C4-2B (cell line): ENCODE measurements around the gene ADAMTS15.

Source experiments
- H3K27ac ChIP-seq: fragments of 450-650 bp; 2 replicates; pipeline ENCODE4 v1.5.1; 2017
- ZFX ChIP-seq: fragments of 450-650 bp; IDR thresholded peaks from 2 replicates; pipeline ENCODE4 v1.6.1; 2017
- TF ChIP-seq, protein P1 (sequence below): fragments of 450-650 bp; conservative IDR thresholded peaks from 2 replicates; pipeline ENCODE4 v1.5.1; 2017; ENCODE audit warnings: mild to moderate bottlenecking

The ADAMTS15 gene

DNA sequence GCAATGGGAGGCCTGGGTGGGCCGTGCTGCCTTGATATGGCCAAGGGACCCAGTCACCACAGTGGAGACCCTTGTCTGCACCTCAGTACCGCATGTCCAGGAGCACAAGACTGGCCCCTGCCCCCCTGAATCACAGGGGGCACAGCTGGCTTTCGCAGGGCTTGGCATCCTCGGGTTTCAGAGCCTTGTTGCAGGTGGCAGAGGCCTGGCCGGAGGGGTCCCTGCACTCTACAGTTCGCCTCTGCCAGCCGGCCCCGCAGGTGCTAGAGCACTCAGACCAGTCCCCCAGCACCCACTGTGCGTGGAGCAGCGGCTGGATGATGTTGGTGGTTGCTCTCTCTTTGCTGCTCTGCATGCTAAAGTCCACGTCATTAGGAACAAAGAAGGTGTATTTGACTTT lies 43.0 kb upstream of the ADAMTS15 start:
- H3K27ac ChIP-seq, result no peak overlapping the region
- TF ChIP-seq, protein P1, sequence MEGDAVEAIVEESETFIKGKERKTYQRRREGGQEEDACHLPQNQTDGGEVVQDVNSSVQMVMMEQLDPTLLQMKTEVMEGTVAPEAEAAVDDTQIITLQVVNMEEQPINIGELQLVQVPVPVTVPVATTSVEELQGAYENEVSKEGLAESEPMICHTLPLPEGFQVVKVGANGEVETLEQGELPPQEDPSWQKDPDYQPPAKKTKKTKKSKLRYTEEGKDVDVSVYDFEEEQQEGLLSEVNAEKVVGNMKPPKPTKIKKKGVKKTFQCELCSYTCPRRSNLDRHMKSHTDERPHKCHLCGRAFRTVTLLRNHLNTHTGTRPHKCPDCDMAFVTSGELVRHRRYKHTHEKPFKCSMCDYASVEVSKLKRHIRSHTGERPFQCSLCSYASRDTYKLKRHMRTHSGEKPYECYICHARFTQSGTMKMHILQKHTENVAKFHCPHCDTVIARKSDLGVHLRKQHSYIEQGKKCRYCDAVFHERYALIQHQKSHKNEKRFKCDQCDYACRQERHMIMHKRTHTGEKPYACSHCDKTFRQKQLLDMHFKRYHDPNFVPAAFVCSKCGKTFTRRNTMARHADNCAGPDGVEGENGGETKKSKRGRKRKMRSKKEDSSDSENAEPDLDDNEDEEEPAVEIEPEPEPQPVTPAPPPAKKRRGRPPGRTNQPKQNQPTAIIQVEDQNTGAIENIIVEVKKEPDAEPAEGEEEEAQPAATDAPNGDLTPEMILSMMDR, result no peak
- TF ChIP-seq ZFX, result no peak

DNA sequence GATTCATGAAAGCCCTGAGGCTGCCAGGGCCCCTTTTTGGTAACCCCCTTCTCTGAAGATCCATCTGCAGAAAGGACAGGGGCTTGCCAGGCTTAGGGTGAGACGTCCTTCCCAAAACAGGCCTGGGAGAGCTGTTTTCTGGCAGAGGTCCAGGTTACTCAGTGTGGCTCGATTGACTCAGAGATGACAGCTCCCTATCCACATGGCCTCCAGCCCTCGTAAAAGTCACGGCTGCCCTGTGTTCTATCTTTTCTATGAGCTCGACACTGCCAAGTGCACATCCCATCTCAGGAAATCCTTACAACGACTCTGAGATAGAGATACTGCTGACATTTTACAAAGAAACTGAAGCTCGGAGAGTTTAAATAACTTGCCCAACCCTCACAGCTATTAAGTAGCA lies 40.5 kb upstream of the ADAMTS15 start:
- TF ChIP-seq, protein P1, result no peak
- TF ChIP-seq ZFX, result no peak
- no peak overlapping the region for H3K27ac ChIP-seq

- no peak for TF ChIP-seq ZFX
- TF ChIP-seq, protein P1, result no peak
- no peak overlapping the region for H3K27ac ChIP-seq
Observed at GRCh38 chr11:130408401-130408890, 40.0 kb upstream of the ADAMTS15 start.

DNA sequence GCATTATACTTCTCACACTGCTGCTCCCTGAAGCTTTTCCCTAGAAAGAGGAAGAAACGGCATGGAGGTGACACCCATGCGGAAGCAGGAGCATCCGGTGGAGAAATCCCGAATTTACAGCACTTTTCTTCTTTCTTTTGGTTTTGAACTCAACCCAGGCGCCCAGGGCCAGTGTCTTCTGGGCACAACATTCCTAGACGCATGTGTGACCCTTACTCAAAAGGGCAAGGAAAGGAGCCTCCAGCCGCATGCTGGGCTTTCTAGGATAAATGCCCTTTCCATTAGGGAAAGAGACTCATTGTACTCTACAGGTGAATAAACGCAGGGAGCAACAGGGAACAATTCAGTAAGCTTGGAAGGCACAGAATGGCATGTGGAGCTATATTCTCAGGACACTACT lies 39.5 kb upstream of the ADAMTS15 start:
- no peak overlapping the region for H3K27ac ChIP-seq
- no peak for TF ChIP-seq ZFX
- TF ChIP-seq, protein P1, result no peak

DNA sequence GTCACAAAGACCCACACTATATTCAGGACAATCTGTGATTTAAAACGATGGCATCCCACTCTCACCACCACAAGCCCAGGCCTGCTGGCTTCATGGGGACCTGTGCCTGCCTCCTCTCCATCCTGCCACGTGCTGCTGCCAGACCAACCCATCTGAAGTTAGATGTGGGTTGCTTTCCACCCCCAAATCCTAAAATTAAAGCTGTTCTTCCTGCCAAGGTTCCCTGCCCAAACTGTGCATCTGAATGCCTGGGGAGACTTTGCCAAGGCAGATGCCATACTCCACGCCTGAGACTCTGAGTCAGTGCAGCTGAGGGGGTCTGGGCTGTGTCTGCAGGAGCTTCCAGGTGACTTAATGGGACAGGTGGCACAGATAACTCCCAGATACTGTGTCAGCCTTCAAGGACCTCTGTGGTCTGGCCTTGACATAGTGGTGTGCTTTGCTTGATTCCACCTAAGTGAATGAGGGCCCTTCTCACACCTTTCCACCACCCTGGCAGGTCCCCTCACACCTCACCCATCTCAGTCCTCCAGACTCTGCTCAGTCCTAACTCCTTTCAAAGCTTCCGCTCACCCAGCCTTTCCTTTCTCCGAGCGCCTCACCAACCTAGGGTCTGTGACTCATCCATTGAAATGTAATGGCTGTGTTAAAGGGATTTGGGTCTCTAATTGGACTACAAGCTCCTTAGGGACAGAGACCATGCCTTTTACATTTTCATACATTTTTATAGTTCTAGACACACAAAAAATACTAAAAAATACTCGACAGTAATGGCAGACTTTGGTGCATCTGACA lies 38.7 kb upstream of the ADAMTS15 start:
- no peak overlapping the region for H3K27ac ChIP-seq
- TF ChIP-seq ZFX, result no peak
- TF ChIP-seq, protein P1, result no peak

DNA sequence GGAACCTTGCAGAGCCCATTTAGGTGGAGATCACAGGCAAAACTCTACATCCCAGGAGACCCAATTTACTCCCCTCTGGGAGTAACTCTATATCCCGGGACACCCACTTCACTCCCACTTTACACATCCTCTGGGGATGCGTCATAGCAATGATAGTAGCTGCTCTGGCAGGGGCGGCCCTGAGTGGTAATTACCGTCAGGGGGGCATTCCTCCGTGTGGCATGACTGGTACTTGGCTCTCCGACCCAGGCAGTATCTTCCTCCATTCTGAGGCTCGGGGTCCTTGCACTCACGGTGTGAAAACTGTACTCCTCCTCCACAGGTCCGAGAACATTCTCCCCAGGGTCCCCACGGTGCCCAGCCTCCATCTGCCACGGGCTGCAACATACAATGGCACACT lies 37.2 kb upstream of the ADAMTS15 start:
- no peak for TF ChIP-seq ZFX
- TF ChIP-seq, protein P1, result no peak
- H3K27ac ChIP-seq, result no peak overlapping the region

GRCh38 chr11:130413405-130414106 lies 34.9 kb upstream of the ADAMTS15 start:
- H3K27ac ChIP-seq, result no peak overlapping the region
- TF ChIP-seq, protein P1, result no peak
- no peak for TF ChIP-seq ZFX
